Right renal pelvis (tissue), 4 donors: ENCODE data around the gene SOS1. TPM values are rescaled to one million over a fixed set of nuclear protein-coding genes. Genes with fewer than 3 reads are reported as not detected.
A peak's percentile ranks its signal among the peaks of the same experiment; 100 is the strongest.
"Not testable (repeated sequence)": the region's sequence is repeated elsewhere in the genome, so short reads cannot be mapped to it uniquely, and the experiment has no call there.

Source experiments
- DNase-seq, 4 donors: peaks; one replicate each; pipeline ENCODE4 v3.0.0-alpha.2; 2013; ENCODE audit warnings: low read depth in 4 of 4, low spot score in 3 of 4, missing footprints in 1 of 4
- polyA plus RNA-seq, 4 donors: library from polyadenylated mRNA; unstranded; fragments of 120-200 nt; gene quantifications; one replicate each; pipeline ENCODE4 v1.2.1, GENCODE V29; 2013; ENCODE audit not compliant: insufficient read length in 4 of 4

Gene SOS1
- polyA plus RNA-seq, 4 donors, result 40.7 to 59.2 (median 49.7) TPM

DNA sequence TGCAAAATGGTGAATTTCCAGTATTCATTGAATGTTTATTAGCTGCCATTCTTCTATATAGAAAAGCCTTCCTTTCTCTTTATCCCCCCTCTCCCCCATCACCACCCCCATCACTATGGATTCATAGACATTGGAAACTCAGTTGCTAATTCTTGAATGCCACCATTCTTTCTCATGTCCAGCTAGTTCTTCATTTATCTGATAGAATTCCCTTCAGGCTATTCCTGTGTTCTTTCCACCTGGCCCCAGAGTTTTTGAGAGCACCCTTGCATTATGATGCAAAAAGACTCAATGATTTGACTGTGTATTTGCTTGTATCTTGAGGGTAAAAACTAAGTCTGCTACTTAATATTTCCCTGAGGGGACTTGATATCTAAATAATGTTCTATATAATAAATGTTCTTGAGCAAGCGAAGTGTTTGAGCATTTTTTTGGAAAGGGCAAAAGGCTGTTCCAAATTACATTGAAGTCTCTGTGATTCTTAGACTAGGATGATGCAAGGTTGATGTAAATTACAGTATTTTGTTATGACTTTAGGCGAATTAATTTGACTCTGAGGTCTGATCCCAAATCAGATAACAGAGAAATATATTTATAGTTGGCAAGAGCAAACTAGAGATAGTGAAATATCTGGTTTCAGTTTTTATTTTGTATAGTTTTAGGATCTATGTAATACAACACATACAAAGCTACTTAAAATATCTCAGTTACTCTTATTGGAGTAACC lies 18.8 kb upstream of the SOS1 start:
- no peak for DNase-seq

DNA sequence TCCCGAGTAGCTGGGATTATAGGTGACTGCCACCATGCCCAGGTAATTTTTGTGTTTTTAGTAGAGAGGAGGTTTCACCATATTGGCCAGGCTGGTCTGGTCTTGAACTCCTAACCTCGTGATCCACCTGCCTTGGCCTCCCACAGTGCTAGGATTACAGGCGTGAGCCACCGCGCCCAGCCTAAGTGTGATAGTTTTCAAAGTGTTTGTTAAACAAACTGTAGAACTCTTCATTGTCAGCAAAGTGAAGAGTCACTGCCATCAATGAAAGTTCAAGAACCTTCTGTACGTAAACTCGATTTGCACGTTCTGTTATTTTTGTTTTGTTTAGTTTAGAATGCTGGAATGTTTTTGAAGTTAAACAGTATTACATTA lies 18.0 kb upstream of the SOS1 start:
- DNase-seq, result no peak

DNA sequence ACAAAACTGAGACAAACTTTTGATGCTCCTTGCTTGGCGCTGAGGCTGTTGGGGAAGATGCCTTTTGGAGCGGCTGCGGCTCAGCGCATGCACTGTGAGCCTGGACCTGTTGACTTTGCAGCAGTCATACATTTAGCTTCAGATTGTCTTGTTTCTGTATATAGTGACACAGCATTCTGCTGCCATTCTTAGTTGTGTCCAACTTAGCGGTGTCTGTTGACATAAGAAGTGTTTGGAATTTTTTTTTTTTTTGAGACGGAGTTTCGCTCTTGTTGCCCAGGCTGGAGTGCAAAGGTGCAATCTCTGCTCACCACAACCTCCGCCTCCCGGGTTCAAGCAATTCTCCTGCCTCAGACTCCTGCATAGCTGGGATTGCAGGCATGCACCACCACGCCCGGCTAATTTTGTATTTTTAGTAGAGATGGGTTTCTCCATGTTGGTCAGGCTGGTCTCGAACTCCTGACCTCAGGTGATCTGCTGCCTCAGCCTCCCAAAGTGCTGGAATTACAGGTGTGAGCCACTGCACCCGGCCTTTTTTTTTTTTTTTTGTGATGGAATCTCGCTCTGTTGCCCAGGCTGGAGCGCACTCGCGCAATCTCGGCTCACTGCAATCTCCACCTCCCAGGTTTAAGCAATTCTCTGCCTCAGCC lies 17.5 kb upstream of the SOS1 start:
- not testable (repeated sequence) for DNase-seq

DNA sequence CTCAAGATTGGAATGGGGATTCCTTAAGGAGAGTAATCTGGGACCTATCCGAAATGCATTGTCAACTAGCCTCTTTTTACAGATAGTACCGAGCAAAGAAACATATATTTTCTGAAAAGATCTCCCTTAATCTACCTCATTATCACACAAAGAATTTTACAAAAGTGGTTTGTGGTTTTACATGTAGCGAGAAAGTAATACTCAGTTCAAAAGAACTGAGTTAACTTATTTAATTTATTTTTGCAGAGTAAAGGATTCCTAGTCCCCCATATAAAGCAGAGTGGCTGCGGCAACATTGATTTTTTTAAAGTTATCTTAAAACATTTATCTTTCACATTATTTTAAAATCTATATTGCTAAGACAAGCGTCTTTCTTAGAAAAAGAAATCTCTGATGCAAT lies 15.9 kb upstream of the SOS1 start:
- no peak for DNase-seq

DNA sequence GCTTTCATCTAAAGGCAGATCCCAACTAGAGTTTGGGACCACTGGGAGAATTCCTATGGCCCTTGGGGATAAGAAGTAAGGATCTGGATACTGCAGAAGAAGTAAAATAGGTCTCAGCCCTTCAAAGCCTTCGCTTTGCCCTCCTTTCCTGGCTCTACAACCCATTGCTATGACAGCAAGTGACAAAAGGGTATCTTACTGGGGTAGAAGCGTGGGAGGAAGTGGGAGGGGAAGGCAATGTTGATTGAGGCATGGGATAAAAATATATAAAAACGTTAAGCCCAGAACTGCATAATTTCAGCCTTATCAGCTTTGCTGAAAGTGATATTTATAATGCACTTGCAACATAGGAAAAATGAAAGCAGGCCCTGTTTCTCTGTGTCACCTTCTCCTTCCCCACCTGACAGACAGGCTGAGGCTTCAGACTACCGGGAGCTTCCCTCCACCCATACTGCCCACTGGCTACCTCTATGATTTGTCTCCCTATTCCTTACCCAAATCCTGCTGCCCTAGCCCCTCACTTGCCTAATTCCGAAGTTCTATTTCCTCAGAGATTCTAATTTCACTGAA lies 14.9 kb upstream of the SOS1 start:
- no peak for DNase-seq

DNA sequence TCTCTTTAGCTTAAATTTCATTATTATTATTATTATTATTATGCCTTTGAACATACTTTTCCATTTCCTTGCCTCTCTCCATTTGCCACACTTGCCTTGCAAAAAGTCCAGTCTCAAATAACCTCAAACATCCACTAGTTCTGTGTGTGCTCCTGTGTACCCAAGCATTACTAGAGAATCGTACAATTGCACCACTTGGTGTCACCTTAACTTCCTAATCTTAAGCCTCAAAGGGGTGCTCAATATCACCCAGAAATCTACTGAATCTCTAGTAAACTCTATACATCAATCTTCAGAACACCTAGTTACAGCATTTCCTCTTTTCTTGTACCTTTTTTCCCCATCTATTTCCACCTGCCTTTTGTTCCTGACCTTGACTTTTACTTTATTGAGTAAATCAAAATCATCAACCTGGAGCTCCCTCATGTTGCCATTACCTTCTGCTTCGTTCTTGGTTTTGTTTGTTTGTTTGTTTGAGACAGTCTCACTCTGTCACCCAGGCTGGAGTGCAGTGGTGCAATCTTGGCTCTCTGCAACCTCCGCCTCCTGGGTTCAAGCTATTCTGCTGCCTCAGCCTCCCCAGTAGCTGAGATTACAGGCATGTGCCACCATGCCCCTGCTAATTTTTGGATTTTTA lies 12.5 kb upstream of the SOS1 start:
- no peak for DNase-seq

DNA sequence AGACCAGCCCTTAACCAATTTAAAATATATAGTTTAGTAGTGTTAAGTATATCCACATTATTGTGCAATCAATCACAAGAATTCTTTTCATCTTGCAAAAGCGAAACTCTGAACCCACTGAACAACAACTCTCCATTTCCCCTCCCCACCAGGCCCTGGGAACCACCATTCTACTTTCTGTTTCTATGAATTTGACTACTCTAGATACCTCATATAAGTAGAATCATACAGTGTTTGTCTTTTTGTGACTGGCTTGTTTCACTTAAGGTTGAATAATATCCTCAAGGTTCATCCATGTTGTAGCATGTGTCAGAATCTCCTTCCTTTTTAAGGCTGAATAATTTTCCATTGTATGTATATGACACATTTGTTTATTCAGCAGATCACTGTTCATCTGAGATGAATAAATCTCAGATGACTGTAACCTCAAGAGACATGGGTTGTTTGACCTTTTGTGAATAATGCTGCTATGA lies 8.1 kb upstream of the SOS1 start:
- DNase-seq, result no peak

DNA sequence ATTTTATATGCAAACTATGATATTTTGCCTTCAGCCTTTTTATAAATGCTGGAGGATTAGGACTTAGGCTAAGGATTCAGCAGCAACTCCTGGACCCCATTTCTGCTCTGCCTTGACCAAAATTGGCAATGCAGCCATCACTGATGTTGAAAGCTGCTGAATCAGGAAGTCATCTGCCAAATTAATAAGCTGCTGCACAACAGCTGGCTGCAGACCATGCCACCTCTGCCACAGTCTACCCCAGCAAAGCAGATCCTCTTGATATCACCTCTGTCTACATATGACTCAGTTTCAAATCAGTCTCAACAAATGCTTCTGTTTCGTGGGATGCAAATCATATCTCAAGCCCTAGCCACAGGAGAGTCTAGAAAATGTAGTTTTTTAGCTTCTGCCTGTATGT lies 7.1 kb upstream of the SOS1 start:
- DNase-seq, result no peak

DNA sequence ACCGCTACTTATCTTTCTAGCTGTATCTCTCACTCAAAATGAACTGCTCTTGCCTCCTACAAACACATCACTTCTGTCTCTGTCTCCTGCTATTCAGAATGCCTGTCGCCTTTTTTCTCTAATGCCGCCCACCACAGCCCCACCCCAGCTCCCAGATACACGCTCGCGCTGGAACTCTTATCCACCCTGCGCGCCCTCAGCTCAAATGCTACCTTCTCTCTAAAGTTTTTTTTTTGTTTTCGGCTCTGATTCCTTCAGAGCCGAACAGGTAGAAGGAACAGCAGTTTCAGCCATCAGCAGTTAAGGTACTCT lies 3.9 kb upstream of the SOS1 start:
- DNase-seq, result no peak

DNA sequence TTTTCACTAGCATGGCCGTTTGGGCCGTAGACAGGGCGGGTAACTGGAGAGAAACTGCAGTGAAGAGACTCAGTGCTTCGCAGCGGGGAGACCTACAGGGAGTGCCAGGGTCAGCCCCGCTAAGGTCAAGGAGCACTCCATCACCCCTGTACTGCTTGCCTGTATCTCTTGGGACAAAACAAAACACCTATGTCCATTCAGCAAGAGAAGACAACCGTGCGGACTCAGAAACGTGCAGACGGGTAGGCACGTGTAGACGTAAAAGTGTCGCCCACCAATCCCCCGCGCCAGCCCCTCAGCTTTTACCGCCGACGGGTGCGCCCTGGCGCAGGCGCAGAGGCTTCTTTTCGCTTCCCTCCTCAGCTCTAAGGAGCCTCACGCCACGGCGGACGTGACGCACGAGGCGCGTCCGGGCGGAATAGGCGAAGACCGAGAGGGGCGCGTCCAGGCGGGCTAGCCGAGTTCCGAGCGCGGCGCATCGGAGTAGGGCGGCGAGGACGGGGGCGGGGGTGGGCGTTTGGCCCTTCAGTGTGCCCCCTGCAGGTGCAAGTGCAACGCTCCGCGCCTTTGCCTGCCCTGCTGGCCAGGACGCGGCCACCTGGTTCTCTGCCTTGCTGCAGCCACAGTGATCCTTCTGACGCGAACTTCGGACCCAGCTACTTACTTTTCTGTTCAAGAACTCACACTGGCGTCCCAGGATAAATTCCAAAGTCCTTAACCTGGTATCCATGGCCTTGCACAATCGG lies 3.3 kb upstream of the SOS1 start:
- peak; percentile 92 to 95 (median 94) for DNase-seq

DNA sequence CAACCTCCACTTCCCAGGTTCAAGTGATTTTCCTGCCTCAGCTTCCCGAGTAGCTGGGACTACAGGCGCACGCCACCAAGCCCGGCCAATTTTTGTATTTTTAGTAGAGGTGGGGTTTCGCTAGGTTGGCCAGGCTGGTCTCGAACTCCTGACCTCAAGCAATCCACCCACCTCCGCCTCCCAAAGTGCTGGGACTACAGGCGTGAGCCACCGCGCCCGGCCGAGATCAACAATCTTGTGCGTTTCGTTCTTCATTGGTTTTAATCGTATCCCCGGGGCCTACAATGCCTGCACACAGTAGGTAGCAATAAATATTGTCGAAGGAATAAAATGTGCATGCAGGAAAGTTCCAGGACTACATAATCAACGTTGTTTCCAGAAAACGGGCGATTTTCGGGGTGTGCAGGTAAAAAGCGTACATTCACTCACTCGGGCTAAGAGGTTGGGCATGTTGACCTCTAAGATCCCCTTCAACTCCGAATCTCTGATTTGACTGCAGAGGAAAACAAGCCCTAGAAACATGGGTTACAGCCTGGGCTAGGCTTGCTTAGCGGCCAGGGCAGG lies 2.7 kb upstream of the SOS1 start:
- DNase-seq, result no peak

DNA sequence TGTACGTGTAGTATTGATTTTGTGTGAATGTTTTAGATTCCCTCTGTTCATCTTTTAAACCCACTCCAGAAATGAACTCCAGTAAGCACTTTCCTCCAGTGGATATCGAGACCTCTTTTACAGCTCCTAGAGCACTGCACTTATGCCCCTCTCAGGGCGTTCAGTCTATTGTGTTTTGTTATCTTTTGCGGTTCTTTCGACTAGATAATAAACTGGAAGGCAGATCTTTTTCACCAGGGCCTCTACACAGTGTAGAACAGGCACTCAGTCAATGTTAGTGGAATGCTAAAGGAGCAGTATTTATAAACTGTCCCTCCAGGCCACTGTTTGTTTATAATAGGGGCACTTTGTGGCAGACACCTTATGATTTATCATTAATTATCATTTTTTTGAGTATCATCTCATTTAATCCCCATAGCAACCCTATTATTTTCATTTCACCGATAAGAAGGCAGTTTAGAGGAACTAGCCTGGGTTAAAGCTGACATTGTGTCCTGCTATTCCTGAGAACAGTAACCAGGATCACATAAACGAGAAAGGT lies 742 bp upstream of the SOS1 start:
- no peak for DNase-seq

DNA sequence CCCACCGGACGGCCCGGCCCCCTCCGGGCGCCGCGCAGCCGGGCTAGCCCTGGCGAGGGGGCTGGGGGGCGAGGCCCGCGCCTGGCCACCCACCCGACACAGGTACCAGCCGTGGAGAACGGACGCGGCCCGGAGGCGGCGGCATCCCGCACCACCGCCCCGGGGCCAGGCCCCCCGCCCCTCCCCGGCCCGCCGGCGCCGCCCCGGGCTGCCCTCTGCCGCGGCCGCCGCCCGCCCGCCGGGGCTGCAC lies 405 bp downstream of the SOS1 start:
- no peak for DNase-seq

DNA sequence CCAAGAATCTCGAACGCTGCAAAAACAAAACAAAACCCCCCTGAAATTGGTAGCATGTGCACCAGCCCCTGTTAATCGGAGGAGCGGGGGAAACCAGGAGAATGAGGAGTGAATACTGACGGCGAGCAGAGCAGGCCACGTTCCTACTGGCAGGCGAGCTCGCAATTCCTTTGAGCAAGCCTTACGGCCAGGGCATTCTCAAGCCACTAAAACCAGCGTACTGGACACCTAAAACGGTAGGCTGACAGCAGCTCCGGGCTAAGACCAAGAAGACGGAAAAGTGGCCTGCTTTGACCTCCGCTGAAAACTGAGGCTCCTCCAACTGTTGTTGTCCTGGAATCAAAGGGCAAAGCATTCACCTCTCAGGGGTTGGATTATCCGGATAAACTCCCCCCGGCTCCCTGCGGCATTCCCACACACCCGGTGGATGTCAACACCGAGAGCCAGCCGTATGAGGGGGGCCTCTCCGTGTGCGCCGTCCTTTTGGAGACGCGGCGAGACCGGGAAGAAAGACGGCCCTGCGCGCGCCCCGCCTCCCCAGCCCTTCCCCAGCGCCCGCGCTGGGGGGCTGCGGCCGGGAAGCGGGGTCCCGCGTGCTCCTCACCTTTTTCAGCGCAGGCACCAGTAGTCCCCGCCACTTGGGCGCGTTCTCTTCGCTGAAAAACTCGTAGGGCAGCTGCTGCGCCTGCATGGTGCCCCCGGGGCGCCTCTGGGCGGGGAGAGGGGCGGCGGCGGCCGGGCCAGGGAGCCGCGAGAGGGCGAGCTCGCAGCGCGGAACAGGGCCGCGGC lies 925 bp downstream of the SOS1 start:
- peak in 1 of 4 donors; percentile 44 for DNase-seq

DNA sequence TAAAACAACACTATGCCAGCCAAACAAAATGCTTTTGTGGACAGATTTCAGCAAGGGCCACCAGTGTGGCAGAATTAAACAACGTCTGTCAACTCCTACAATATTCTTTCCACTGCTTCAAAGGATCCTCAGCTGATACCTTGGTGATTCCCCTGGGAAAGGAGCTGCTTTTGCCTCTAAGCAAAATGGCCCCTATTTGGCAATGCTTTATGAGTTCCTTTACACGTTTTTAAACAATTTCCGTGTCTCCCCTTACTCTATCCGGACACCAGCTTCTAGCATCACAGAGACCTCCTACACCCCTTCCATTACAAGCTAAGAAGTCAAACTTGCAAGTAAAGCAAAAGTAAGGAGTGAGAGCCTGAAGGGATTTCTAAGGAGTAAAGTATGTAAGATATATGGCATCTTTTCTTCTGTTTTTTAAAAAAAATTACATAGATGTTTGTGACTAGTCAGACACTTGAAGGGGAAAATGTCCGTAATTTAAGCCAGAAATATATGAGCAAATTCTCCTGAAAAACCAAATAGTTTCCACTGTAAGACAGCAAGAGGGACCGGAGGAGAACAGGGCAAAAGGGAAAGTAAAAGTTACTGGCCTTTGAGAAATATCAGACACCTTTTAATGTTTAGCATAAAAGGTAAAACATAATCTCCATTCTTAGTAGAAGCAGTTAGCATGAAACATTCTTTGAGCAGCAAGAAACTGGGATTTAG lies 1.9 kb downstream of the SOS1 start:
- no peak for DNase-seq

DNA sequence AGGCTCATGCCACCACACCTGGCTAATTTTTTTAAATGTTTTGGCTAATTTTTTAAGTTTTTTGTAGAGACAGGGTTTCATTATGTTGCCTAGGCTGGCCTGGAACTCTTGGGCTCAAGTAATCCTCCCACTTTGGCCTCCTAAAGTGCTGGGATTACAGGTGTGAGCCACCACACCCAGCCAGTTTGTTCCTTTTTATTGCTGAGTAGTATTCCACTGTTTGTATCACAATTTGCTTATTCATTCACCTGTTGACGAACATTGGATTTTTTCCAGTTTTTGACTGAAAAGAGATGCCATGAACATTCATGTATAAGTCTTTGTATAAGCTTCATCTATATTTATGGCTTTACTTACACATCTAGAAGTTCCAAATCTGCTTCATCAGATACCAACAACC lies 5.3 kb downstream of the SOS1 start:
- DNase-seq, result no peak

DNA sequence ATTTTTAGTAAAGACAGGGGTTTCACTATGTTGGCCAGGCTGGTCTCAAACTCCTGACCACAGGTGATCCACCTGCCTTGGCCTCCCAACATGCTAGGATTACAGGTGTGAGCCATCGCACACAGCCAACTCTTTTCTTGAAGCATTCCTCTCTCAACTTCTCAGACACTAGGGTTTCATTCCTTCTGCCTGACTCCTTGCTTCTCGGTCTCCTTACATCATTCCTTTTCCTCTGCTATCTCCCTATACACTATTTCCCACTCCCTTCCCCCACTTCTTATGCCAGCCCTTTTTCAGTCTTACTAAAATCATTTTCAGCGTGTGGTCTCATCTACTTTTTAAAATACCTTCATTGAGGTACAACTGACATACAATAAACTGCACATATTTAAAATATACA lies 6.1 kb downstream of the SOS1 start:
- DNase-seq, result no peak

DNA sequence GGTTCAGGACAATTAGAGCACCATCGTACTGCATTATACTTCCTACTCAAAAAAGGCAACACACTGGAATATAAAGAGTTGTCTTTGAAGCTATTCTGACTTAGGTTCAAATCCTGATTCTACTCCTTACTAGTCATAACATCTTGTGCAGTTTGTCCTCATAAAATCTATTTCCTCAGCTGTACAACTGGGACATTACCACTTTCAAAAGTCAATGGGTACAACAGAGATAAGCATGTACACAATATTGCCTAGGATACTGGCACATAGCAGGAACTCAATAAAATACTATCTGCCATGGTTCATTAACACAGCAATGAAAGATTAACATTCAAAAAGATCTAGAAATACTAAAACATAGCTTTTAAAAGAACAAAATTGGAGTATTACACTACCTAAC lies 11.3 kb downstream of the SOS1 start:
- DNase-seq, result no peak

DNA sequence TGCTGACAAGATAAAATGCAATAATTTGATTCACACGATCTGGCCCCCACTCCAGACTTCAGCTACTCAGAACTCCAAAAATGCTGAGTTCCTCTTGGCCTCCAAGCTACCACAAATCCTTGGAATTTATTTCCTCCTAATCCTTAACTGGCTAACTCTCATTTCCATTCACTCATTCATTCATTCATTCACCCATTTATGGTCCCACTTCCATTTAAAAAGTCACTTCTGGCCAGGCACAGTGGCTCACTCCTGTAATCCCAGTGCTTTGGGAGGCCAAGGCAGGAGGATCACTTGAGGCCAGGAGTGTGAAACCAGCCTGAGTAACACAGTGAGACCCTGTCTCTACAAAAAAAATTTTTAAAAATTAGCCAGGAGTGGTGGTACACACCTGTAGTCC lies 12.5 kb downstream of the SOS1 start:
- no peak for DNase-seq
